ENCODE measurements around the gene RPL7A.

The RPL7A gene

DNA sequence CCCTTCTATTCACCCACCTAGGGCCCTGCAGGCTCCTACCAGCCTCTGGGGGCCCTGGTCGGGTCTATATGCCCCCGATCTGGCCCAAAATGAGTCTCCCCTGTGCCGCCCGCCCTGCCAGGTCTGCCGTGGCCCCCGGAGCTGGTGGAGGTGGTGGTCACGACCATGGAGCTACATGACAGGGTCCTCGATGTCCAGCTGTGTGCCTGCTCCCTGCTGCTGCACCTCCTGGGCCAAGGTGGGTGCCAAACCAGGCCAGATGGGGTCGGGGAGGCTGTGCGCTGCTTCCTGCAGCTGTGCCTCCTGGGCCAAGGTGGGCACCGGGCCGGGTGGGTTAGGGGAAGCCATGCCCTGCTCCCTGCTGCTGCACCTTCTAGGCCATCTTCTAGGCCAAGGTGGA, 52.3 kb downstream of the RPL7A start:
- Histone ChIP-seq H3K9ac (ENCODE audit: low read depth, low read length) (no peak overlapping the region), H3K4me1 (ENCODE audit: control insufficient read depth, insufficient read depth, low read length) (no peaks in the 10 kb centered on the region), H3K4me3 (ENCODE audit: low read depth, low read length) (no peak overlapping the region), H3K9me3 (ENCODE audit: control insufficient read depth, insufficient read depth, low read length) (no peaks in the 10 kb centered on the region), H3K36me3 (ENCODE audit: control insufficient read depth, insufficient read depth, low read length) (no peaks in the 10 kb centered on the region), H3K27me3 (ENCODE audit: control insufficient read depth, insufficient read depth, low read length) (no peaks in the 10 kb centered on the region)
